Measurements from ENCODE around the gene KLHL24. TPM values are rescaled to one million over a fixed set of nuclear protein-coding genes. Genes with fewer than 3 reads are reported as not detected.
"Not testable (repeated sequence)": the region's sequence is repeated elsewhere in the genome, so short reads cannot be mapped to it uniquely, and the experiment has no call there.

KLHL24 gene
- polyA plus RNA-seq (2013, experiment 1 of 2): 8.7 TPM
- 13.8 TPM for polyA plus RNA-seq (2013, experiment 2 of 2)

- no peaks in the 10 kb centered on the region for H3K27me3 ChIP-seq (ENCODE audit: insufficient read depth, low read length)
- H3K4me1 ChIP-seq (ENCODE audit: insufficient read depth, low read length): 0 out of 2 replicates have a peak, but pooled peaks cover 5% of the 10 kb centered on the region
- no peaks in the 10 kb centered on the region for H3K36me3 ChIP-seq (ENCODE audit: insufficient read depth, low read length)
- no peaks in the 10 kb centered on the region for H3K9me3 ChIP-seq (ENCODE audit: insufficient read depth, low read depth, low read length)
- WGBS: under 1% methylated on average over 76 of the region's 76 CpGs
- H3K27ac ChIP-seq (ENCODE audit: low read depth, low read length): peak within 1 kb of the TSS; percentile 94
- H3K9ac ChIP-seq (ENCODE audit: low read depth, low read length): peak within 1 kb of the TSS; percentile 84
- H3K4me3 ChIP-seq (ENCODE audit: low read length): peak within 1 kb of the TSS; percentile 97
Measured at GRCh38 chr3:183635431-183636220, at the start of gene KLHL24. Gene KLHL24, plus strand, starts transcription at chr3:183635623. Its CDS starts 14,734 bp downstream, at chr3:183650357.

- Histone ChIP-seq H3K4me3 (ENCODE audit: low read length) (no peak overlapping the region), H3K9ac (ENCODE audit: low read depth, low read length) (no peak overlapping the region), H3K27me3 (ENCODE audit: insufficient read depth, low read length) (no peaks in the 10 kb centered on the region), H3K4me1 (ENCODE audit: insufficient read depth, low read length) (peaks cover 16% of the 10 kb centered on the region), H3K27ac (ENCODE audit: low read depth, low read length) (no peak overlapping the region), H3K9me3 (ENCODE audit: insufficient read depth, low read depth, low read length) (no peaks in the 10 kb centered on the region), H3K36me3 (ENCODE audit: insufficient read depth, low read length) (no peaks in the 10 kb centered on the region)
- WGBS: 95% methylated on average over 5 of the region's 5 CpGs
Measured at GRCh38 chr3:183586477-183586876, 48.9 kb upstream of the KLHL24 start.

- Histone ChIP-seq H3K9me3 (ENCODE audit: insufficient read depth, low read depth, low read length) (no peaks in the 10 kb centered on the region), H3K27me3 (ENCODE audit: insufficient read depth, low read length) (no peaks in the 10 kb centered on the region), H3K4me3 (ENCODE audit: low read length) (no peak overlapping the region), H3K4me1 (ENCODE audit: insufficient read depth, low read length) (peaks cover 25% of the 10 kb centered on the region), H3K9ac (ENCODE audit: low read depth, low read length) (no peak overlapping the region), H3K27ac (ENCODE audit: low read depth, low read length) (no peak overlapping the region), H3K36me3 (ENCODE audit: insufficient read depth, low read length) (no peaks in the 10 kb centered on the region)
- 95% methylated on average over 2 of the region's 2 CpGs for WGBS
Measured at GRCh38 chr3:183587336-183587735, 48.1 kb upstream of the KLHL24 start.

GRCh38 chr3:183590442-183590841, 45.0 kb upstream of the KLHL24 start:
- Histone ChIP-seq H3K4me1 (ENCODE audit: insufficient read depth, low read length) (peaks cover 15% of the 10 kb centered on the region), H3K4me3 (ENCODE audit: low read length) (no peak overlapping the region), H3K9ac (ENCODE audit: low read depth, low read length) (no peak overlapping the region), H3K27me3 (ENCODE audit: insufficient read depth, low read length) (no peaks in the 10 kb centered on the region), H3K9me3 (ENCODE audit: insufficient read depth, low read depth, low read length) (no peaks in the 10 kb centered on the region), H3K27ac (ENCODE audit: low read depth, low read length) (no peak overlapping the region), H3K36me3 (ENCODE audit: insufficient read depth, low read length) (no peaks in the 10 kb centered on the region)
- WGBS: 95% methylated on average over 6 of the region's 6 CpGs

- H3K4me3 ChIP-seq (ENCODE audit: low read length): no peak overlapping the region
- no peaks in the 10 kb centered on the region for H3K9me3 ChIP-seq (ENCODE audit: insufficient read depth, low read depth, low read length)
- no peaks in the 10 kb centered on the region for H3K36me3 ChIP-seq (ENCODE audit: insufficient read depth, low read length)
- H3K9ac ChIP-seq (ENCODE audit: low read depth, low read length): no peak overlapping the region
- no peaks in the 10 kb centered on the region for H3K27me3 ChIP-seq (ENCODE audit: insufficient read depth, low read length)
- no peak overlapping the region for H3K27ac ChIP-seq (ENCODE audit: low read depth, low read length)
- H3K4me1 ChIP-seq (ENCODE audit: insufficient read depth, low read length): peaks cover 15% of the 10 kb centered on the region
- 68% methylated on average over 6 of the region's 6 CpGs for WGBS
Measured at GRCh38 chr3:183591881-183592521, 43.4 kb upstream of the KLHL24 start.

- Histone ChIP-seq H3K4me3 (ENCODE audit: low read length) (no peak overlapping the region), H3K27ac (ENCODE audit: low read depth, low read length) (no peak overlapping the region), H3K27me3 (ENCODE audit: insufficient read depth, low read length) (no peaks in the 10 kb centered on the region), H3K4me1 (ENCODE audit: insufficient read depth, low read length) (peaks cover 15% of the 10 kb centered on the region), H3K9me3 (ENCODE audit: insufficient read depth, low read depth, low read length) (peaks cover 6% of the 10 kb centered on the region; the same call in 1 of the 2 replicates), H3K36me3 (ENCODE audit: insufficient read depth, low read length) (no peaks in the 10 kb centered on the region), H3K9ac (ENCODE audit: low read depth, low read length) (no peak overlapping the region)
- 92% methylated on average over 7 of the region's 7 CpGs for WGBS
Measured at GRCh38 chr3:183592821-183593220, 42.6 kb upstream of the KLHL24 start.

GRCh38 chr3:183594636-183595035, 40.8 kb upstream of the KLHL24 start:
- H3K9ac ChIP-seq (ENCODE audit: low read depth, low read length): no peak overlapping the region
- H3K4me3 ChIP-seq (ENCODE audit: low read length): no peak overlapping the region
- H3K36me3 ChIP-seq (ENCODE audit: insufficient read depth, low read length): no peaks in the 10 kb centered on the region
- H3K9me3 ChIP-seq (ENCODE audit: insufficient read depth, low read depth, low read length): peaks cover 15% of the 10 kb centered on the region
- WGBS: 96% methylated on average over 2 of the region's 2 CpGs
- peaks cover 15% of the 10 kb centered on the region for H3K4me1 ChIP-seq (ENCODE audit: insufficient read depth, low read length)
- H3K27me3 ChIP-seq (ENCODE audit: insufficient read depth, low read length): no peaks in the 10 kb centered on the region
- H3K27ac ChIP-seq (ENCODE audit: low read depth, low read length): no peak overlapping the region

- no peak overlapping the region for H3K4me3 ChIP-seq (ENCODE audit: low read length)
- peaks cover 15% of the 10 kb centered on the region for H3K9me3 ChIP-seq (ENCODE audit: insufficient read depth, low read depth, low read length)
- H3K4me1 ChIP-seq (ENCODE audit: insufficient read depth, low read length): no peaks in the 10 kb centered on the region
- 0% methylated on average over 1 of the region's 1 CpG for WGBS
- no peaks in the 10 kb centered on the region for H3K27me3 ChIP-seq (ENCODE audit: insufficient read depth, low read length)
- H3K36me3 ChIP-seq (ENCODE audit: insufficient read depth, low read length): no peaks in the 10 kb centered on the region
- H3K27ac ChIP-seq (ENCODE audit: low read depth, low read length): no peak overlapping the region
- no peak overlapping the region for H3K9ac ChIP-seq (ENCODE audit: low read depth, low read length)
Measured at GRCh38 chr3:183597959-183598358, 37.5 kb upstream of the KLHL24 start.

- H3K4me3 ChIP-seq (ENCODE audit: low read length); H3K9me3 ChIP-seq (ENCODE audit: insufficient read depth, low read depth, low read length); H3K4me1 ChIP-seq (ENCODE audit: insufficient read depth, low read length); H3K27ac ChIP-seq (ENCODE audit: low read depth, low read length); H3K36me3 ChIP-seq (ENCODE audit: insufficient read depth, low read length); H3K27me3 ChIP-seq (ENCODE audit: insufficient read depth, low read length); H3K9ac ChIP-seq (ENCODE audit: low read depth, low read length): not testable (repeated sequence)
- WGBS: 98% methylated on average over 3 of the region's 6 CpGs
Measured at GRCh38 chr3:183611326-183611725, 24.1 kb upstream of the KLHL24 start.

- no peaks in the 10 kb centered on the region for H3K9me3 ChIP-seq (ENCODE audit: insufficient read depth, low read depth, low read length)
Measured at GRCh38 chr3:183613366-183614285, 21.8 kb upstream of the KLHL24 start.

More at GRCh38 chr3:183613366-183614285, 21.8 kb upstream of the KLHL24 start:
- H3K4me1 ChIP-seq (ENCODE audit: insufficient read depth, low read length): peaks cover 11% of the 10 kb centered on the region; the same call in 1 of the 2 replicates
- H3K9ac ChIP-seq (ENCODE audit: low read depth, low read length): no peak overlapping the region
- H3K27ac ChIP-seq (ENCODE audit: low read depth, low read length): no peak overlapping the region
- 94% methylated on average over 7 of the region's 7 CpGs for WGBS
- peaks cover 4% of the 10 kb centered on the region; the same call in 1 of the 2 replicates for H3K27me3 ChIP-seq (ENCODE audit: insufficient read depth, low read length)
- H3K4me3 ChIP-seq (ENCODE audit: low read length): no peak overlapping the region
- no peaks in the 10 kb centered on the region for H3K36me3 ChIP-seq (ENCODE audit: insufficient read depth, low read length)
